ENCODE measurements around the gene ST3GAL3.

Gene ST3GAL3

GRCh38 chr1:43844114-43844513 is 136.8 kb downstream of the ST3GAL3 start:
- Mint-ChIP-seq H3K27ac (no peak overlapping the region), H3K4me1 (ENCODE audit: low read depth) (peaks cover 9% of the 10 kb centered on the region), H3K36me3 (ENCODE audit: low read depth) (peaks cover 51% of the 10 kb centered on the region), H3K9me3 (no peaks in the 10 kb centered on the region), H3K4me3 (no peak overlapping the region), H3K27me3 (no peaks in the 10 kb centered on the region)
- DNase-seq, result no peak

- H3K27ac Mint-ChIP-seq, result no peak overlapping the region
- H3K4me1 Mint-ChIP-seq (ENCODE audit: low read depth), result peaks cover 9% of the 10 kb centered on the region
- H3K27me3 Mint-ChIP-seq, result no peaks in the 10 kb centered on the region
- peaks cover 20% of the 10 kb centered on the region for H3K36me3 Mint-ChIP-seq (ENCODE audit: low read depth)
- no peak overlapping the region for H3K4me3 Mint-ChIP-seq
- H3K9me3 Mint-ChIP-seq, result no peaks in the 10 kb centered on the region
- no peak for DNase-seq
Measured at GRCh38 chr1:43847290-43847689, 140.0 kb downstream of the ST3GAL3 start.

- DNase-seq, result no peak
- Mint-ChIP-seq H3K4me3 (no peak overlapping the region), H3K27me3 (no peaks in the 10 kb centered on the region), H3K27ac (no peak overlapping the region), H3K9me3 (no peaks in the 10 kb centered on the region), H3K4me1 (ENCODE audit: low read depth) (peaks cover 12% of the 10 kb centered on the region), H3K36me3 (ENCODE audit: low read depth) (peaks cover 14% of the 10 kb centered on the region)
Measured at GRCh38 chr1:43847882-43848281, 140.5 kb downstream of the ST3GAL3 start.

GRCh38 chr1:43849670-43850069 is 142.3 kb downstream of the ST3GAL3 start:
- Mint-ChIP-seq H3K4me1 (ENCODE audit: low read depth) (peaks cover 17% of the 10 kb centered on the region), H3K27me3 (no peaks in the 10 kb centered on the region), H3K9me3 (no peaks in the 10 kb centered on the region)

GRCh38 chr1:43850591-43851233 is 143.4 kb downstream of the ST3GAL3 start:
- Mint-ChIP-seq H3K36me3 (ENCODE audit: low read depth) (peaks cover 8% of the 10 kb centered on the region), H3K27me3 (no peaks in the 10 kb centered on the region), H3K27ac (no peak overlapping the region), H3K9me3 (no peaks in the 10 kb centered on the region), H3K4me1 (ENCODE audit: low read depth) (peaks cover 17% of the 10 kb centered on the region), H3K4me3 (no peak overlapping the region)
- no peak for DNase-seq

More at GRCh38 chr1:43849670-43850069, 142.3 kb downstream of the ST3GAL3 start:
- H3K36me3 Mint-ChIP-seq (ENCODE audit: low read depth), result peaks cover 6% of the 10 kb centered on the region
- H3K27ac Mint-ChIP-seq, result no peak overlapping the region
- DNase-seq, result no peak
- no peak overlapping the region for H3K4me3 Mint-ChIP-seq

- H3K36me3 Mint-ChIP-seq (ENCODE audit: low read depth), result peaks cover 8% of the 10 kb centered on the region
- no peak overlapping the region for H3K4me3 Mint-ChIP-seq
- DNase-seq, result no peak
- no peaks in the 10 kb centered on the region for H3K9me3 Mint-ChIP-seq
- peaks cover 16% of the 10 kb centered on the region for H3K4me1 Mint-ChIP-seq (ENCODE audit: low read depth)
- no peak overlapping the region for H3K27ac Mint-ChIP-seq
- no peaks in the 10 kb centered on the region for H3K27me3 Mint-ChIP-seq
Measured at GRCh38 chr1:43851561-43852338, 144.4 kb downstream of the ST3GAL3 start.

GRCh38 chr1:43853161-43853921 is 146.0 kb downstream of the ST3GAL3 start:
- Mint-ChIP-seq H3K4me1 (ENCODE audit: low read depth) (peaks cover 8% of the 10 kb centered on the region), H3K9me3 (no peaks in the 10 kb centered on the region), H3K36me3 (ENCODE audit: low read depth) (peaks cover 12% of the 10 kb centered on the region), H3K27me3 (no peaks in the 10 kb centered on the region), H3K4me3 (no peak overlapping the region), H3K27ac (no peak overlapping the region)
- no peak for DNase-seq

- no peak for DNase-seq
- H3K4me3 Mint-ChIP-seq, result no peak overlapping the region
- H3K36me3 Mint-ChIP-seq (ENCODE audit: low read depth), result peaks cover 18% of the 10 kb centered on the region
- H3K9me3 Mint-ChIP-seq, result no peaks in the 10 kb centered on the region
- H3K27me3 Mint-ChIP-seq, result no peaks in the 10 kb centered on the region
- H3K27ac Mint-ChIP-seq, result no peak overlapping the region
- H3K4me1 Mint-ChIP-seq (ENCODE audit: low read depth), result peaks cover 8% of the 10 kb centered on the region
Measured at GRCh38 chr1:43854473-43854872, 147.1 kb downstream of the ST3GAL3 start.

- DNase-seq, result no peak
- H3K4me1 Mint-ChIP-seq (ENCODE audit: low read depth), result peaks cover 8% of the 10 kb centered on the region
- H3K4me3 Mint-ChIP-seq, result no peak overlapping the region
- no peak overlapping the region for H3K27ac Mint-ChIP-seq
- H3K36me3 Mint-ChIP-seq (ENCODE audit: low read depth), result peaks cover 21% of the 10 kb centered on the region
- no peaks in the 10 kb centered on the region for H3K9me3 Mint-ChIP-seq
- no peaks in the 10 kb centered on the region for H3K27me3 Mint-ChIP-seq
Measured at GRCh38 chr1:43856188-43856587, 148.9 kb downstream of the ST3GAL3 start.

- peaks cover 23% of the 10 kb centered on the region for H3K36me3 Mint-ChIP-seq (ENCODE audit: low read depth)
- H3K27ac Mint-ChIP-seq, result no peak overlapping the region
- no peaks in the 10 kb centered on the region for H3K27me3 Mint-ChIP-seq
- H3K9me3 Mint-ChIP-seq, result no peaks in the 10 kb centered on the region
- H3K4me3 Mint-ChIP-seq, result no peak overlapping the region
- H3K4me1 Mint-ChIP-seq (ENCODE audit: low read depth), result peaks cover 8% of the 10 kb centered on the region
- DNase-seq, result no peak
Measured at GRCh38 chr1:43857163-43857562, 149.8 kb downstream of the ST3GAL3 start.

GRCh38 chr1:43858324-43858723 is 151.0 kb downstream of the ST3GAL3 start:
- Mint-ChIP-seq H3K27me3 (no peaks in the 10 kb centered on the region), H3K4me3 (no peak overlapping the region), H3K9me3 (no peaks in the 10 kb centered on the region), H3K4me1 (ENCODE audit: low read depth) (peaks cover 3% of the 10 kb centered on the region), H3K27ac (no peak overlapping the region), H3K36me3 (ENCODE audit: low read depth) (peaks cover 26% of the 10 kb centered on the region)
- DNase-seq, result no peak

- DNase-seq, result no peak
- H3K27me3 Mint-ChIP-seq, result no peaks in the 10 kb centered on the region
- H3K27ac Mint-ChIP-seq, result no peak overlapping the region
- H3K4me3 Mint-ChIP-seq, result no peak overlapping the region
- H3K4me1 Mint-ChIP-seq (ENCODE audit: low read depth), result peaks cover 19% of the 10 kb centered on the region
- no peaks in the 10 kb centered on the region for H3K9me3 Mint-ChIP-seq
- peaks cover 18% of the 10 kb centered on the region for H3K36me3 Mint-ChIP-seq (ENCODE audit: low read depth)
Measured at GRCh38 chr1:43861337-43861736, 154.0 kb downstream of the ST3GAL3 start.

GRCh38 chr1:43861988-43862735 is 154.8 kb downstream of the ST3GAL3 start:
- no peak overlapping the region for H3K27ac Mint-ChIP-seq
- no peak for DNase-seq
- peaks cover 19% of the 10 kb centered on the region for H3K4me1 Mint-ChIP-seq (ENCODE audit: low read depth)
- H3K27me3 Mint-ChIP-seq, result no peaks in the 10 kb centered on the region
- H3K9me3 Mint-ChIP-seq, result no peaks in the 10 kb centered on the region
- peaks cover 18% of the 10 kb centered on the region for H3K36me3 Mint-ChIP-seq (ENCODE audit: low read depth)
- H3K4me3 Mint-ChIP-seq, result no peak overlapping the region
